ENCODE measurements around the gene TRIO. TPM values are rescaled to one million over a fixed set of nuclear protein-coding genes. Genes with fewer than 3 reads are reported as not detected.

Gene TRIO
- total RNA-seq, 2 experiments from 2014 or later = 4.1 to 6.5 TPM

- ATAC-seq (ENCODE audit: poor library complexity) = no peak
- TF ChIP-seq, protein P1, sequence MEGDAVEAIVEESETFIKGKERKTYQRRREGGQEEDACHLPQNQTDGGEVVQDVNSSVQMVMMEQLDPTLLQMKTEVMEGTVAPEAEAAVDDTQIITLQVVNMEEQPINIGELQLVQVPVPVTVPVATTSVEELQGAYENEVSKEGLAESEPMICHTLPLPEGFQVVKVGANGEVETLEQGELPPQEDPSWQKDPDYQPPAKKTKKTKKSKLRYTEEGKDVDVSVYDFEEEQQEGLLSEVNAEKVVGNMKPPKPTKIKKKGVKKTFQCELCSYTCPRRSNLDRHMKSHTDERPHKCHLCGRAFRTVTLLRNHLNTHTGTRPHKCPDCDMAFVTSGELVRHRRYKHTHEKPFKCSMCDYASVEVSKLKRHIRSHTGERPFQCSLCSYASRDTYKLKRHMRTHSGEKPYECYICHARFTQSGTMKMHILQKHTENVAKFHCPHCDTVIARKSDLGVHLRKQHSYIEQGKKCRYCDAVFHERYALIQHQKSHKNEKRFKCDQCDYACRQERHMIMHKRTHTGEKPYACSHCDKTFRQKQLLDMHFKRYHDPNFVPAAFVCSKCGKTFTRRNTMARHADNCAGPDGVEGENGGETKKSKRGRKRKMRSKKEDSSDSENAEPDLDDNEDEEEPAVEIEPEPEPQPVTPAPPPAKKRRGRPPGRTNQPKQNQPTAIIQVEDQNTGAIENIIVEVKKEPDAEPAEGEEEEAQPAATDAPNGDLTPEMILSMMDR (IDR thresholded peaks at IDR 0.05) = no peak
- no peak for DNase-seq
- H3K27me3 Mint-ChIP-seq = no peaks in the 10 kb centered on the region
- no peak overlapping the region for H3K27ac Mint-ChIP-seq
- H3K4me3 Mint-ChIP-seq = no peak overlapping the region
- Histone ChIP-seq H3K27me3 (ENCODE audit: control insufficient read depth in 1 of 2, insufficient read depth in 2 of 2, low read length in 2 of 2) (peaks cover 0 to 4% of the 10 kb centered on the region in 2 experiments), H3K4me3 (ENCODE audit: low read length) (no peak overlapping the region), H3K36me3 (ENCODE audit: insufficient read depth, low read length) (no peaks in the 10 kb centered on the region), H3K27ac (ENCODE audit: low read depth in 1 of 2, low read length in 2 of 2) (no peak overlapping the region), H3K9me3 (ENCODE audit: control insufficient read depth in 1 of 2, insufficient read depth in 1 of 2, low read length in 2 of 2) (no peaks in the 10 kb centered on the region), H3K4me1 (ENCODE audit: insufficient read depth, low read length) (peaks cover 17% of the 10 kb centered on the region)
- POLR2A ChIA-PET = no interaction called here
- H3K4me1 Mint-ChIP-seq (ENCODE audit: low read depth) = peaks cover 32% of the 10 kb centered on the region
- no peaks in the 10 kb centered on the region for H3K9me3 Mint-ChIP-seq
- intact Hi-C loops (cut with DNase I, micrococcal nuclease) = loop anchor here in 1 of 2 experiments (5.0 kb wide), 1 partner anchor 650 kb away; no protein-coding TSS in a partner anchor
- H3K36me3 Mint-ChIP-seq (ENCODE audit: low read depth) = no peaks in the 10 kb centered on the region
- CTCF ChIA-PET = interaction anchor here (9.0 kb wide), 1 partner anchor 286 kb away, joined by 55 read pairs; no protein-coding TSS in a partner anchor
Observed at GRCh38 chr5:14362491-14362890, 219.3 kb downstream of the TRIO start.

GRCh38 chr5:14364096-14364495 is 221.0 kb downstream of the TRIO start:
- Histone ChIP-seq H3K27ac (ENCODE audit: low read depth in 1 of 2, low read length in 2 of 2) (no peak overlapping the region), H3K27me3 (ENCODE audit: control insufficient read depth in 1 of 2, insufficient read depth in 2 of 2, low read length in 2 of 2) (peaks cover 0 to 4% of the 10 kb centered on the region in 2 experiments), H3K4me1 (ENCODE audit: insufficient read depth, low read length) (peaks cover 17% of the 10 kb centered on the region), H3K9me3 (ENCODE audit: control insufficient read depth in 1 of 2, insufficient read depth in 1 of 2, low read length in 2 of 2) (no peaks in the 10 kb centered on the region), H3K36me3 (ENCODE audit: insufficient read depth, low read length) (no peaks in the 10 kb centered on the region), H3K4me3 (ENCODE audit: low read length) (no peak overlapping the region)
- no peaks in the 10 kb centered on the region for H3K9me3 Mint-ChIP-seq
- no peak overlapping the region for H3K4me3 Mint-ChIP-seq
- TF ChIP-seq, protein P1 (IDR thresholded peaks at IDR 0.05) = peak; percentile 46
- H3K27ac Mint-ChIP-seq = no peak overlapping the region
- ChIA-PET POLR2A (no interaction called here), CTCF (interaction anchor here (9.0 kb wide), 1 partner anchor 284 kb away, joined by 55 read pairs; no protein-coding TSS in a partner anchor)
- intact Hi-C loops (cut with DNase I, micrococcal nuclease) = loop anchor here (1.0 to 5.0 kb wide), 3 partner anchors 35 to 648 kb away; no protein-coding TSS in a partner anchor
- peaks cover 36% of the 10 kb centered on the region for H3K4me1 Mint-ChIP-seq (ENCODE audit: low read depth)
- no peak for ATAC-seq (ENCODE audit: poor library complexity)
- no peaks in the 10 kb centered on the region for H3K27me3 Mint-ChIP-seq
- peak in 3 of 14 experiments; percentile 27 to 51 (median 42) for DNase-seq
- H3K36me3 Mint-ChIP-seq (ENCODE audit: low read depth) = no peaks in the 10 kb centered on the region

- no peaks in the 10 kb centered on the region for H3K9me3 ChIP-seq (ENCODE audit: control insufficient read depth in 1 of 2, insufficient read depth in 1 of 2, low read length in 2 of 2)
- TF ChIP-seq, protein P1 (IDR thresholded peaks at IDR 0.05) = no peak
- H3K4me1 Mint-ChIP-seq (ENCODE audit: low read depth) = peaks cover 36% of the 10 kb centered on the region
- H3K36me3 ChIP-seq (ENCODE audit: insufficient read depth, low read length) = no peaks in the 10 kb centered on the region
- H3K9me3 Mint-ChIP-seq = no peaks in the 10 kb centered on the region
- POLR2A ChIA-PET = interaction anchor here (0.7 kb wide), 1 partner anchor 284 kb away, joined by 4 read pairs; no protein-coding TSS in a partner anchor
- no peak overlapping the region for H3K4me3 ChIP-seq (ENCODE audit: low read length)
- peak in 6 of 14 experiments; percentile 5 to 31 (median 14) for DNase-seq
- H3K36me3 Mint-ChIP-seq (ENCODE audit: low read depth) = no peaks in the 10 kb centered on the region
- H3K4me1 ChIP-seq (ENCODE audit: insufficient read depth, low read length) = peaks cover 17% of the 10 kb centered on the region
- no peaks in the 10 kb centered on the region for H3K27me3 Mint-ChIP-seq
- intact Hi-C loops (cut with DNase I, micrococcal nuclease) = loop anchor here (1.0 to 5.0 kb wide), 3 partner anchors 34 to 647 kb away; no protein-coding TSS in a partner anchor
- ATAC-seq (ENCODE audit: poor library complexity) = no peak
- H3K27me3 ChIP-seq (ENCODE audit: control insufficient read depth in 1 of 2, insufficient read depth in 2 of 2, low read length in 2 of 2) = peaks cover 0 to 4% of the 10 kb centered on the region in 2 experiments
- no peak overlapping the region for H3K4me3 Mint-ChIP-seq
- H3K27ac ChIP-seq (ENCODE audit: low read depth in 1 of 2, low read length in 2 of 2) = no peak overlapping the region
- CTCF ChIA-PET = interaction anchor here (9.0 kb wide), 1 partner anchor 284 kb away, joined by 55 read pairs; no protein-coding TSS in a partner anchor
- no peak overlapping the region for H3K27ac Mint-ChIP-seq
Observed at GRCh38 chr5:14364576-14365472, 221.7 kb downstream of the TRIO start.
